Endodermal cell (in vitro differentiated cells): ENCODE measurements around the gene ABLIM3. TPM values are rescaled to one million over a fixed set of nuclear protein-coding genes. Genes with fewer than 3 reads are reported as not detected.

Experiments used
- DNase-seq: peaks from one replicate; pipeline ENCODE4 v3.0.0-alpha.2; 2017
- H3K27ac ChIP-seq: 2 replicates; pipeline ENCODE4 v1.5.1; 2013; ENCODE audit warnings: mild to moderate bottlenecking, low read depth, low read length, moderate library complexity
- H3K27me3 ChIP-seq: 2 replicates; pipeline ENCODE4 v1.6.1; 2013; ENCODE audit warnings: mild to moderate bottlenecking, low read length, moderate library complexity; ENCODE audit not compliant: insufficient read depth, control insufficient read depth, poor library complexity, severe bottlenecking
- H3K36me3 ChIP-seq: 2 replicates; pipeline ENCODE4 v1.7.0; 2013; ENCODE audit warnings: mild to moderate bottlenecking, low read length, moderate library complexity; ENCODE audit not compliant: control insufficient read depth, insufficient read depth
- H3K4me1 ChIP-seq: one replicate; pipeline ENCODE4 v1.7.0; 2013; ENCODE audit warnings: low read length; ENCODE audit not compliant: control insufficient read depth, insufficient read depth
- H3K4me3 ChIP-seq: 2 replicates; pipeline ENCODE4 v1.5.1; 2013; ENCODE audit warnings: mild to moderate bottlenecking, low read length, moderate library complexity
- H3K9ac ChIP-seq: 2 replicates; pipeline ENCODE4 v1.6.1; 2013; ENCODE audit warnings: mild to moderate bottlenecking, low read length, moderate library complexity; ENCODE audit not compliant: poor library complexity, severe bottlenecking; ENCODE audit errors: extremely low read depth
- H3K9me3 ChIP-seq: 2 replicates; pipeline ENCODE4 v1.6.1; 2013; ENCODE audit warnings: mild to moderate bottlenecking, low read length, moderate library complexity; ENCODE audit not compliant: control insufficient read depth
- H3K27ac Mint-ChIP-seq: 2 replicates; pipeline ENCODE4 v1.8.0; 2020; ENCODE audit warnings: mixed read lengths
- H3K27me3 Mint-ChIP-seq: 2 replicates; pipeline ENCODE4 v1.8.0; 2021; ENCODE audit warnings: mild to moderate bottlenecking, mixed read lengths; ENCODE audit not compliant: insufficient read depth
- H3K36me3 Mint-ChIP-seq: 2 replicates; pipeline ENCODE4 v1.8.0; 2020; ENCODE audit warnings: low read depth, mixed read lengths
- H3K4me1 Mint-ChIP-seq: 2 replicates; pipeline ENCODE4 v1.8.0; 2020; ENCODE audit warnings: mixed read lengths
- H3K4me3 Mint-ChIP-seq: 2 replicates; pipeline ENCODE4 v1.8.0; 2020; ENCODE audit warnings: mild to moderate bottlenecking, moderate library complexity, mixed read lengths
- H3K9me3 Mint-ChIP-seq: 2 replicates; pipeline ENCODE4 v1.8.0; 2020; ENCODE audit warnings: mild to moderate bottlenecking, mixed read lengths
- WGBS, 2 experiments: methylation state at CpG; one replicate each; pipeline versions ENCODE4 v1.1.5 to v1.1.7; 2013; ENCODE audit warnings: missing lambda C conversion rate in 2 of 2, mixed read lengths in 1 of 2; ENCODE audit not compliant: insufficient coverage in 1 of 2, insufficient read length in 1 of 2; 5-methylcytosine and 5-hydroxymethylcytosine counted together
- total RNA-seq, 2 donors: library from RNA; stranded (reverse); fragmentation: NEBNext Ultra II Directional in 1 of 2; extraction: Animal tissue kit (Norgen Biotek cat#: 25700) in 1 of 2; gene quantifications; 2 replicates in 1 of 2; 3 replicates in 1 of 2; pipeline ENCODE4 v1.2.1, GENCODE V29; 2021
- TF ChIP-seq, protein P1 (sequence below): fragments of 200-600 bp; sonication (generic); conservative IDR thresholded peaks from 2 replicates; pipeline ENCODE4 v1.5.0; 2021; ENCODE audit warnings: antibody characterized with exemption, mild to moderate bottlenecking

Gene ABLIM3
- total RNA-seq, 2 donors from 2014 or later, result 0.24 to 0.66 TPM

DNA sequence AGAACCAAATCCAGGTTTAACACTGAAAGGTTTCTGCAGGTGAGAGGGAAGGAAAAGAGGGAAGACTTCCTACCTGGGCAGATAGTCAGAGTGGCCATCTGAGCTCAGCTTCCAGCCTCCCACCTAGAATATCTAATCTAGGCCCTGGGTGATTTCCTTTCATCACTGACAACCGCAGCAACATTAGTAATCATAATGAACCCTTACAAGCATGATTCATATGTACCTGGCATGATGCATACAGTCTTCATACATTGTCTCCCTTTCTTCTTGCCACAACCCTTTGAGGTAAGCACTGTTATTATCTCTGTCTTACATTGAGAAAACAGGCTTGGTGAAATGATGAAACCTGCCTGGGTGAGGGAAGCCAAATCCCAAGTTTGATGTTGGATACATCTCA lies 143.9 kb downstream of the ABLIM3 start:
- TF ChIP-seq, protein P1, sequence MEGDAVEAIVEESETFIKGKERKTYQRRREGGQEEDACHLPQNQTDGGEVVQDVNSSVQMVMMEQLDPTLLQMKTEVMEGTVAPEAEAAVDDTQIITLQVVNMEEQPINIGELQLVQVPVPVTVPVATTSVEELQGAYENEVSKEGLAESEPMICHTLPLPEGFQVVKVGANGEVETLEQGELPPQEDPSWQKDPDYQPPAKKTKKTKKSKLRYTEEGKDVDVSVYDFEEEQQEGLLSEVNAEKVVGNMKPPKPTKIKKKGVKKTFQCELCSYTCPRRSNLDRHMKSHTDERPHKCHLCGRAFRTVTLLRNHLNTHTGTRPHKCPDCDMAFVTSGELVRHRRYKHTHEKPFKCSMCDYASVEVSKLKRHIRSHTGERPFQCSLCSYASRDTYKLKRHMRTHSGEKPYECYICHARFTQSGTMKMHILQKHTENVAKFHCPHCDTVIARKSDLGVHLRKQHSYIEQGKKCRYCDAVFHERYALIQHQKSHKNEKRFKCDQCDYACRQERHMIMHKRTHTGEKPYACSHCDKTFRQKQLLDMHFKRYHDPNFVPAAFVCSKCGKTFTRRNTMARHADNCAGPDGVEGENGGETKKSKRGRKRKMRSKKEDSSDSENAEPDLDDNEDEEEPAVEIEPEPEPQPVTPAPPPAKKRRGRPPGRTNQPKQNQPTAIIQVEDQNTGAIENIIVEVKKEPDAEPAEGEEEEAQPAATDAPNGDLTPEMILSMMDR, result no peak
- Histone ChIP-seq H3K9me3 (no peaks in the 10 kb centered on the region), H3K27ac (no peak overlapping the region), H3K27me3 (peaks cover 90% of the 10 kb centered on the region), H3K4me1 (peaks cover 2% of the 10 kb centered on the region), H3K4me3 (no peak overlapping the region), H3K9ac (no peak overlapping the region), H3K36me3 (no peaks in the 10 kb centered on the region)
- 71 to 86% methylated on average over 1 of the region's 1 CpG for WGBS, 2 experiments
- Mint-ChIP-seq H3K36me3 (no peaks in the 10 kb centered on the region), H3K27ac (no peak overlapping the region), H3K4me3 (no peak overlapping the region), H3K27me3 (peaks cover 83% of the 10 kb centered on the region), H3K9me3 (no peaks in the 10 kb centered on the region), H3K4me1 (peaks cover 6% of the 10 kb centered on the region)
- no peak for DNase-seq

DNA sequence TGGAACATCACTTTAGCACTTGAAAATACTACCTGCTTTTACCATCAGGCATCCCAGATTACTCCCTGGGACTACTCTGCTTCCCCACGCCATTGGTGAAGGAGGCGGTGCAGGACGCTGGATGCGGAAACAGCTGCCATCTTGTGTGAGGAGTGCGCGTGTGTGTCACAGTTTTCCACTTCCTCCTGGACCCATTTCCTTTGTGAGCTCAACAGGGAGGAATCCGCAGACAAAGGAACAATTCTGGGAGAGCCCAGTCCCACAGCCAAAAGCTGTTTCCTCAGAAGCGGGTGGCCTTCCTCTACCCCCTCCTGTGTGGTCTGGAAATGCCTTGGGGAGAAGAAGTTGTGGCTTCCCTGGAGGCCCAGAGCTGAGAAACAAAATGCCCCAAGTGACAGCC lies 147.1 kb downstream of the ABLIM3 start:
- Mint-ChIP-seq H3K4me3 (no peak overlapping the region), H3K9me3 (no peaks in the 10 kb centered on the region), H3K36me3 (no peaks in the 10 kb centered on the region), H3K4me1 (peaks cover 11% of the 10 kb centered on the region), H3K27me3 (peaks cover 67% of the 10 kb centered on the region), H3K27ac (no peak overlapping the region)
- Histone ChIP-seq H3K9ac (no peak overlapping the region), H3K4me1 (no peaks in the 10 kb centered on the region), H3K27ac (no peak overlapping the region), H3K27me3 (peaks cover 67% of the 10 kb centered on the region), H3K36me3 (no peaks in the 10 kb centered on the region), H3K9me3 (no peaks in the 10 kb centered on the region), H3K4me3 (no peak overlapping the region)
- 98 to 99% methylated on average over 8 of the region's 8 CpGs for WGBS, 2 experiments
- DNase-seq, result no peak
- TF ChIP-seq, protein P1, result no peak

DNA sequence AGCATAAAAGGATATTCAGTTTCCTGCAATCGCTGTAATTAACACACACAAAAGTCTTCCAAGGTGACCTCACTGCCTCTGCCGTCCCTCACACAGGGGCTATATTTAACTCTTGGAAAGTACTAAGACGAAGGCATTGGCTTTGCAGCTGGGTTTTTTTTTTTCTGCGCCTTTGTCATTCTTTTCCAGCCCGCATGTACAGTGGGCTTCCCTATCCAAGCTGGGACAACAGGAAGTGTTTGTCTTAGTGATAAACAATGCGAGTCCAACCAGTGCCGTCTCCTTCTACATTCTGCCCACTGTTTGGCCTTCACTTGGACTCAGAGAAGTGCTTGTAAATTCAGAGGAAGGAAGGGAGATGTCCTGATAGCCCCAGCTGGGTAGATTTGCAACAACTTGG lies 148.0 kb downstream of the ABLIM3 start:
- H3K9ac ChIP-seq, result no peak overlapping the region
- TF ChIP-seq, protein P1, result no peak
- H3K36me3 ChIP-seq, result no peaks in the 10 kb centered on the region
- Mint-ChIP-seq H3K36me3 (no peaks in the 10 kb centered on the region), H3K4me3 (no peak overlapping the region), H3K27me3 (peaks cover 59% of the 10 kb centered on the region), H3K4me1 (peaks cover 11% of the 10 kb centered on the region), H3K9me3 (no peaks in the 10 kb centered on the region), H3K27ac (no peak overlapping the region)
- no peak for DNase-seq
- H3K27me3 ChIP-seq, result peaks cover 65% of the 10 kb centered on the region
- WGBS, 2 experiments, result 80 to 100% methylated on average over 3 to 7 of the region's 7 CpGs
- H3K9me3 ChIP-seq, result no peaks in the 10 kb centered on the region
- no peaks in the 10 kb centered on the region for H3K4me1 ChIP-seq
- no peak overlapping the region for H3K4me3 ChIP-seq
- no peak overlapping the region for H3K27ac ChIP-seq
